B cell (primary cell): ENCODE data around the gene HNF1B. TPM values are rescaled to one million over a fixed set of nuclear protein-coding genes. Genes with fewer than 3 reads are reported as not detected.

Experiments
- ATAC-seq: fragments of 200-7000 bp; cut with Tn5 transposase; one replicate; pipeline ENCODE4 v1.10.0; 2021; ENCODE audit warnings: low read depth, mild to moderate bottlenecking, moderate number of reproducible peaks, moderate library complexity
- CTCF ChIA-PET: fragments of 350-600 bp; sonication (Branson Sonifier 250); formaldehyde crosslinking; loops from one replicate; lab custom pipeline; 2021; ENCODE audit warnings: antibody characterized with exemption, inconsistent platforms; lab: Charles Lee
- POLR2A ChIA-PET: fragments of 350-600 bp; sonication (Branson Sonifier 250); formaldehyde crosslinking; loops from one replicate; lab custom pipeline; 2021; ENCODE audit warnings: antibody characterized with exemption; lab: Charles Lee
- DNase-seq: peaks from one replicate; pipeline ENCODE4 v3.0.0; 2013
- H2AFZ ChIP-seq: 2 replicates; pipeline ENCODE4 v1.6.1; 2012; ENCODE audit warnings: mild to moderate bottlenecking, low read depth, low read length; ENCODE audit not compliant: insufficient read depth, poor library complexity, severe bottlenecking
- H3K27ac ChIP-seq, 2 donors: 1 replicate in 1 of 2; 2 replicates in 1 of 2; pipeline ENCODE4 v1.5.1; 2012 to 2013; ENCODE audit warnings: low read length in 2 of 2, mild to moderate bottlenecking in 2 of 2, moderate library complexity in 1 of 2
- H3K27me3 ChIP-seq, 4 experiments: fragments of 200-600 bp in 1 of 4; sonication (generic) in 1 of 4; replicated peaks in 1 of 4; 1 replicate in 2 of 4; 2 replicates in 2 of 4; pipeline versions ENCODE4 v1.6.1 to v1.7.0; 2013 to 2016; ENCODE audit warnings: low read length in 3 of 4, mild to moderate bottlenecking in 2 of 4, mixed read lengths in 1 of 4, moderate library complexity in 1 of 4; ENCODE audit not compliant: insufficient read depth in 4 of 4, control insufficient read depth in 3 of 4; ENCODE audit errors: control extremely low read depth in 1 of 4
- H3K36me3 ChIP-seq, 2 experiments: replicated peaks in 1 of 2; 1 replicate in 1 of 2; 2 replicates in 1 of 2; pipeline versions ENCODE4 v1.6.1 to v1.7.1; 2013; ENCODE audit warnings: low read length in 1 of 2; ENCODE audit not compliant: insufficient read depth in 2 of 2, control insufficient read depth in 1 of 2; ENCODE audit errors: control extremely low read depth in 1 of 2, extremely low read depth in 1 of 2
- H3K4me1 ChIP-seq, 2 donors: fragments of 200-600 bp in 1 of 2; sonication (generic) in 1 of 2; 1 replicate in 1 of 2; 2 replicates in 1 of 2; pipeline versions ENCODE4 v1.5.1 to v1.6.1; 2013 to 2017; ENCODE audit warnings: low read length in 2 of 2; ENCODE audit not compliant: control insufficient read depth in 2 of 2, insufficient read depth in 2 of 2
- H3K4me2 ChIP-seq: replicated peaks from 2 replicates; pipeline ENCODE3; 2012; ENCODE audit warnings: mild to moderate bottlenecking, low read depth, low read length; ENCODE audit not compliant: poor library complexity, severe bottlenecking
- H3K4me3 ChIP-seq, 5 experiments: fragments of 200-600 bp in 1 of 5; sonication (generic) in 1 of 5; 1 replicate in 3 of 5; 2 replicates in 2 of 5; pipeline versions ENCODE4 v1.5.1 to v1.7.0; 2011 to 2016; ENCODE audit warnings: low read length in 4 of 5, mild to moderate bottlenecking in 4 of 5, low read depth in 2 of 5, control low read depth in 1 of 5, moderate library complexity in 1 of 5; ENCODE audit not compliant: insufficient read depth in 1 of 5; ENCODE audit errors: control extremely low read depth in 1 of 5, extremely low read depth in 1 of 5
- H3K79me2 ChIP-seq: fragments of 200-600 bp; sonication (generic); one replicate; pipeline ENCODE4 v1.6.0; 2016; ENCODE audit warnings: low read length; ENCODE audit not compliant: control insufficient read depth, insufficient read depth
- H3K9ac ChIP-seq: fragments of 200-600 bp; sonication (generic); 2 replicates; pipeline ENCODE4 v1.6.1; 2017; ENCODE audit warnings: mild to moderate bottlenecking, low read length, moderate library complexity
- H3K9me3 ChIP-seq, 3 donors: one replicate each; pipeline versions ENCODE4 v1.6.1 to v1.7.1; 2013; ENCODE audit warnings: low read length in 2 of 3; ENCODE audit not compliant: control insufficient read depth in 2 of 3, insufficient read depth in 1 of 3; ENCODE audit errors: control extremely low read depth in 1 of 3
- H4K20me1 ChIP-seq: 2 replicates; pipeline ENCODE4 v1.6.0; 2012; ENCODE audit warnings: mild to moderate bottlenecking, low read length; ENCODE audit not compliant: insufficient read depth, control insufficient read depth, poor library complexity, severe bottlenecking
- H3K27ac Mint-ChIP-seq: one replicate; pipeline ENCODE4 v1.8.0; 2021; ENCODE audit warnings: mixed read lengths
- H3K27me3 Mint-ChIP-seq: one replicate; pipeline ENCODE4 v1.8.0; 2021; ENCODE audit warnings: mixed read lengths
- H3K4me1 Mint-ChIP-seq: one replicate; pipeline ENCODE4 v1.8.0; 2021; ENCODE audit warnings: mixed read lengths
- H3K4me3 Mint-ChIP-seq: one replicate; pipeline ENCODE4 v1.8.0; 2021; ENCODE audit warnings: mixed read lengths
- H3K9me3 Mint-ChIP-seq: one replicate; pipeline ENCODE4 v1.8.0; 2022; ENCODE audit warnings: mixed read lengths; ENCODE audit not compliant: insufficient read depth
- CTCF ChIP-seq: fragments of 200-600 bp; IDR thresholded peaks from one replicate; pipeline ENCODE4 v1.8.0; 2022; ENCODE audit warnings: antibody characterized with exemption, mild to moderate bottlenecking
- EZH2 ChIP-seq: IDR thresholded peaks from 2 replicates; pipeline ENCODE4 v1.6.1; 2012; ENCODE audit warnings: borderline replicate concordance, low read depth, mild to moderate bottlenecking, moderate library complexity, low read length; ENCODE audit not compliant: insufficient read depth, poor library complexity, severe bottlenecking
- WGBS: methylation state at CpG from one replicate; pipeline ENCODE4 v1.1.5; 2013; ENCODE audit warnings: missing lambda C conversion rate; ENCODE audit not compliant: insufficient coverage; 5-methylcytosine and 5-hydroxymethylcytosine counted together
- intact Hi-C: fragments of 100-400 bp; cut with micrococcal nuclease; formaldehyde crosslinking; loops from one replicate; pipeline ENCODE4 v1.10.0; 2022
- polyA plus RNA-seq: library from polyadenylated mRNA; depleted of rRNA; stranded (reverse); fragments of >200 nt; gene quantifications from 2 replicates; pipeline ENCODE4 v1.2.3, GENCODE V29; 2012
- total RNA-seq, 2 donors: library from RNA; stranded (reverse); fragments of 120-200 nt in 1 of 2; gene quantifications; 1 replicate in 1 of 2; 2 replicates in 1 of 2; pipeline versions ENCODE4 v1.2.3 to v1.2.4, GENCODE V29; 2013 to 2022

Gene HNF1B
- total and polyA plus RNA-seq, 2 donors (not counting 1 experiment from before 2014, with no cell fraction given), result 1.5 TPM; not detected in 1

DNA sequence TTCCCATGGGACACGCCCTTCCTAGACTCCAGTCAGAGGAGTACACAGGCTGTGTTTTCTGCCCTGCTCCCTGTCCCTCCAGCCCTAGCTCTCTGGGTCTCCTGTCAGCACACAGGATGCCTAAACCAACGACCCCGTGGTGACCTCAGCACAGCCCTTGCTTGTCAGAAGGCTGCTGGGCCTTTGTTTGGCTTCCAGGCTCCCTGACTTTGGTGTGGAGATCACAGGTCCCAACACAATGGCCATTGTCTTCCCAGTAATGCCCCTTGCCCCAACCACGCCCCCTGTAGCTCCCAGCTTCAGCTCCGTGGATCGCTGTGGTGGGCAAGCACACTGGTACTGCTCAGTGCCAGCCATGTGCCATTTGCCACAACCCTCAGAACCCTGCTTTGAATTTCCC lies 15.0 kb downstream of the HNF1B start:
- no peak for ATAC-seq
- no peak overlapping the region for H3K27ac Mint-ChIP-seq
- 74% methylated on average over 6 of the region's 6 CpGs for WGBS

More for the DNA sequence above, 15.0 kb downstream of the HNF1B start:
- Histone ChIP-seq H3K4me1 (no peaks in the 10 kb centered on the region), H3K9me3 (no peaks in the 10 kb centered on the region), H3K36me3 (no peaks in the 10 kb centered on the region), H3K27me3 (no peaks in the 10 kb centered on the region), H3K4me3 (no peak overlapping the region), H2AFZ (no peak overlapping the region), H4K20me1 (no peaks in the 10 kb centered on the region), H3K79me2 (no peaks in the 10 kb centered on the region), H3K9ac (no peak overlapping the region), H3K27ac (no peak overlapping the region), H3K4me2 (no peak overlapping the region)
- ChIA-PET POLR2A (no interaction called here), CTCF (no interaction called here)
- TF ChIP-seq EZH2 (no peak), CTCF (no peak)
- Mint-ChIP-seq H3K4me1 (no peaks in the 10 kb centered on the region), H3K9me3 (no peaks in the 10 kb centered on the region), H3K4me3 (no peak overlapping the region), H3K27me3 (no peaks in the 10 kb centered on the region)
- DNase-seq, result no peak
- intact Hi-C loops, result no loop called here
